HG03439 (cell line): ENCODE measurements around the gene IQCF2.
"Not testable (repeated sequence)": the region's sequence is repeated elsewhere in the genome, so short reads cannot be mapped to it uniquely, and the experiment has no call there.

Source experiments
- ATAC-seq: cut with Tn5 transposase; IDR thresholded peaks from one replicate; pipeline ENCODE4 v1.9.1; 2021; ENCODE audit warnings: mild to moderate bottlenecking, moderate library complexity; ENCODE audit not compliant: unreplicated experiment

IQCF2 gene

DNA sequence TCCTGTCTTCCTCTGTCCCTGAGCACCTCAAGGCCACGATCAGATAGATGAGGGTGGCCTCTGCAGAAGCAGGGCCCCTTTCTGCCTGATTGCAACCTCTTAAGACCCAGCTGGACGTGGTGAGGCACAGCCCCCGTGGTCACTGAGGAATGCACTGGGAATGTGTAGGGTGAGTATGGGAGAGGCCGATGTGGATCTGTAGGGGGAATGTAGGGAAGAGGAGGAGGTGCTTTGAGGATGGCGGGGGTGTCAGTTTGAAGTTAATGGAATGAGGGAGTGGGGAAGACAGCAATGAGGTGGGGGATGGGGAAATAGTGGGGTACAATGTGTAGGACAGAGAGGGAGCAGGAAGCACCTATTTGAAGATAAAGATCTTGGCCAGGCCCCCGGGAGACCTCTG lies 14.8 kb downstream of the IQCF2 start:
- ATAC-seq = no peak

- no peak for ATAC-seq
Observed at GRCh38 chr3:51879937-51880336, 18.5 kb downstream of the IQCF2 start.

GRCh38 chr3:51886447-51886846 lies 25.0 kb downstream of the IQCF2 start:
- ATAC-seq = no peak

DNA sequence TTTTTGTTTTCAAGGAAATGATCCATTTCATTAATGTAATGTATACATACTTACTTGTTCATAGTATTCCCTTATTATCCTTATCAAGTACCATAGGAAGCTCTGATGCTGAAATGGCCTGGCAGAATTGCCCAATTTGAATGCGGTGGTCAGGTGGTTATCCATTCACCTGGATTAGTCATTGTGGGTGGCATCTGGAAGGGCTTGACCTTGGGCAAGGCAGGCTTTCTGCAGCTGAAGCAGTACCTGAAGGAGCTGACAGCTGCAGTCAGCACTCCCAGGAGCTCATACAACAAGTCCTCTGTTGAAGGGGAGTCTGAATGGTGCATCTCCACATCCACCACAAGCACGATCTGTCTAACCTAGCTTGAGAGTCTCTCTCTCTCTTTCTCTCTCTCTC lies 26.2 kb downstream of the IQCF2 start:
- ATAC-seq = no peak

DNA sequence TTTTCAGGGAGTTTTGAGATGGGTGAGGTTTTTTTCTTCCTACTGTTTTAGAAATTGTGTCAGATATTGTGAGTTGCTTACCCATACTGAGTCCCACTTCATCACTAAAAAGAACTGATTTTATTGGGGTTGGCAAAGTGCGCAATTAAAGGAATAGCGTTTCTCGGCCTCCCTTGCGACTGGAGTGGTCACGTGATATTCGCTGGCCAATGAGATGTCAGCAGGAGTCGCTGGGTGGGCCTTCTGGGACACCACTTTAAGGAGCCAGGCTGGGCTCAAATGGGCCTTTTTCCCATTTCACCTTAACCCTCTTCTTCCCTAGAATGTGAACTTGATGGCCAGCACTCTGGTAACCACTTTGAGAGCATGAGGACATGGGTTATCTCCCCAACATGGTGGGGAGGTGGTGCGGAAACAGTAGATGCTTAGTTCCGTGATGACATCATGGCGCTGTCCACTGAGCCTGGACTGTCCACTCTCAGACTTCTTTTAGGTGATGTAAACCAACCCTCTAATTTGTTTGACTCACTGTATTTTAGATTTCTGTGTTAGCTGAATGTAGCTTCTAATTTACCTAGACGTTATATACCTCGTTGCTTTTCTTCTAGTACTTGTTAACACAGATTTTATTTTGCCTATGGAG lies 27.2 kb downstream of the IQCF2 start:
- no peak for ATAC-seq

- ATAC-seq = no peak
Observed at GRCh38 chr3:51891242-51892039, 30.0 kb downstream of the IQCF2 start.

- ATAC-seq = no peak
Observed at GRCh38 chr3:51894391-51894790, 33.0 kb downstream of the IQCF2 start.

- ATAC-seq = no peak
Observed at GRCh38 chr3:51894939-51895338, 33.5 kb downstream of the IQCF2 start.

GRCh38 chr3:51896607-51897305 lies 35.3 kb downstream of the IQCF2 start:
- ATAC-seq = no peak

- ATAC-seq = no peak
Observed at GRCh38 chr3:51897391-51897790, 36.0 kb downstream of the IQCF2 start.

GRCh38 chr3:51900043-51900442 lies 38.6 kb downstream of the IQCF2 start:
- ATAC-seq = not testable (repeated sequence)

DNA sequence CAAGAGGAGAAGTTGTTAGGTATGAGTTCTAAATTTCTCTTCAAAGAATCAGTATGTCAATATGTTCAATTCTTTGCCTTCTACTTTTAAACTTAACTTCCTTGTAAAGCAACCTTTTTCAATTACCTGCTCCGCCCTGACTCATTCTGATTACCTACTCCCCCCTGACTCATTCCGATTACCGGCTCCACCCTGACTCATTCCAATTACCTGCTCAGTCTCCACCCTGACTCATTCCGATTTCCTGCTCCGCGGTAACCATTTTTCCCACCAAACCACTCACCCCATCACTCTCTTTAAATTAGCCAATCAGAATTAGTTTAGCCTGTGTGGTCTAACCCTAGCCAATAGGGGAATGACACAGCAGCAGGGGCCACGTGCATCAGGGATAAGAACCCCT lies 40.9 kb downstream of the IQCF2 start:
- ATAC-seq = not testable (repeated sequence)

DNA sequence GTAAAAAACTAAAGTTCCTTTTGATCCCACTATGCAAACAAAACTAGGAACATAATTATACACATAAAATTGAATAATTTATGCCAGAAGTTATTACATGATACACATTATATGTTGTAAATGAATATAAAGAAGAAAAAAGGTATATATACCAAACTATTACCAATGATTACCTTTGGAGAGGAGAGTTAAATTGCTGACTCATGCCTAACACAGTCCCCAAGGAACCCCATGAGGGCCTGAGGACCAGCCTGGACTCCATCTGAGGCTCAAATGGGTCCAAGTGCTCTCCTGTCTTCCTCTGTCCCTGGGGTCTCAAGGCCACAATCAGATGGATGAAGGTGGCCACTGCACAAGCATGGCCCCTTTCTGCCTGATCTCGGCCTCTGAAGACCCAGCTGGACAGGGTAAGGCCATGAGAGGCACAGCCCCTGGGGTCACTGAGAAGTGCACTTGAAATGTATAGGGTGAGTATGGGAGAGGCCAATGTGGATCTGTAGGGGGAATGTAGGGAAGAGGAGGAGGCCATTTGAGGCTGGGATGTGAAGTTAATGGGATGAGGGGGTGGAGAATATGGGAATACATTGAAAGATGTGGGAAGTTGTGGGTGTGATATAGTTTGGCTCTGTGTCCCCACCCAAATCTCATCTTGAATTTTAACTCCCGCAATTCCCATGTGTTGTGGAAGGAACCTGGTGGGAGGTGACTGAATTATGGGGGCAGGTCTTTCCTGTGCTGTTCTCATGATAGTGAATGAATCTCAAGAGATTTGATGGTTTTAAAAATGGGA lies 42.8 kb downstream of the IQCF2 start:
- no peak for ATAC-seq

DNA sequence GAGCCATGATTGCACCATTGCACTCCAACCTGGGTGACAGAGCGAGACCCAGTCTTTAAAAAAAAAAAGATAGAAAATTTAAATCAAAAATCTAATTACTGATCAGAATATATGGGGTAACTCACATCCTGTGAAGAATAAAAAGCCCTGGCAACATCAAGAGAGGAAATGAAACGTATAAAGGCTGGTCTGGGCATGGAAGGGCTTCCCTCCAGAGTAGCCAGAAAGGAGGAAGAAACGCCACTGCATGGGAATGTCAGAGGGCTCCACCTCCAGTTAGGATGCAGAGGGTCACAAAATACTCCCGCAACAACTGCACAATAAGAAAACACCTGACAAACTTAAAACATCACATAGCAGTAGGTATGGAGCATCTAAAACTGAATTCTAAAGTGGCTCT lies 46.6 kb downstream of the IQCF2 start:
- no peak for ATAC-seq
